ENCODE measurements around the gene IGFL2.
"Not testable (repeated sequence)": the region's sequence is repeated elsewhere in the genome, so short reads cannot be mapped to it uniquely, and the experiment has no call there.

GRCh38 chr19:46195919-46196318 lies 47.9 kb downstream of the IGFL2 start:
- not testable (repeated sequence) for TF ChIP-seq CTCF (IDR thresholded peaks at IDR 0.05; ENCODE audit: low read length); EZH2 (optimal IDR thresholded peaks at IDR 0.05; ENCODE audit: low read depth, low read length); EZH2phosphoT487 (IDR thresholded peaks at IDR 0.05; ENCODE audit: low read length)

Data from MM.1S (cell line).